ENCODE results near the gene TRIM75.

- no peak for TF ChIP-seq POLR2A (IDR thresholded peaks at IDR 0.05)
- no peak for TF ChIP-seq CTCF (IDR thresholded peaks at IDR 0.05)
Measured at GRCh38 chr4:165094873-165095272, 41.2 kb downstream of the TRIM75 start.
